Nephron (organoid): ENCODE measurements around the gene SRGAP3.

ENCODE experiments used
- H3K27ac Mint-ChIP-seq, 3 experiments: 2 replicates each; pipeline ENCODE4 v1.8.0; 2020; ENCODE audit warnings: mixed read lengths in 3 of 3, mild to moderate bottlenecking in 2 of 3, moderate library complexity in 1 of 3
- H3K27me3 Mint-ChIP-seq: 2 replicates; pipeline ENCODE4 v1.8.0; 2021; ENCODE audit warnings: low read depth, mild to moderate bottlenecking, moderate library complexity, mixed read lengths
- H3K36me3 Mint-ChIP-seq: 2 replicates; pipeline ENCODE4 v1.8.0; 2020; ENCODE audit warnings: low read depth, mixed read lengths
- H3K4me1 Mint-ChIP-seq: 2 replicates; pipeline ENCODE4 v1.8.0; 2020; ENCODE audit warnings: mixed read lengths
- H3K4me3 Mint-ChIP-seq, 3 experiments: 2 replicates each; pipeline ENCODE4 v1.8.0; 2020; ENCODE audit warnings: mild to moderate bottlenecking in 3 of 3, mixed read lengths in 3 of 3, moderate library complexity in 2 of 3
- H3K9me3 Mint-ChIP-seq: 2 replicates; pipeline ENCODE4 v1.8.0; 2020; ENCODE audit warnings: mixed read lengths
- CTCF ChIP-seq, 3 experiments: fragments of 200-600 bp; sonication (generic); IDR thresholded peaks; one replicate each; pipeline ENCODE4 v1.5.0; 2021; ENCODE audit warnings: antibody characterized with exemption in 3 of 3; ENCODE audit not compliant: unreplicated experiment in 3 of 3

SRGAP3 gene

GRCh38 chr3:9222956-9223639 lies 26.3 kb downstream of the SRGAP3 start:
- Mint-ChIP-seq H3K9me3 (no peaks in the 10 kb centered on the region), H3K36me3 (peaks cover 4% of the 10 kb centered on the region), H3K27me3 (no peaks in the 10 kb centered on the region), H3K27ac (peak overlapping the region in 2 of 3 experiments; percentile 20 to 26), H3K4me1 (peaks cover 52% of the 10 kb centered on the region), H3K4me3 (no peak overlapping the region)
- no peak for TF ChIP-seq CTCF (IDR thresholded peaks at IDR 0.05; ENCODE audit: unreplicated experiment in 3 of 3)

GRCh38 chr3:9222049-9222448 lies 27.4 kb downstream of the SRGAP3 start:
- peaks cover 4% of the 10 kb centered on the region for H3K36me3 Mint-ChIP-seq
- H3K4me3 Mint-ChIP-seq, result no peak overlapping the region
- H3K4me1 Mint-ChIP-seq, result peaks cover 49% of the 10 kb centered on the region
- no peaks in the 10 kb centered on the region for H3K9me3 Mint-ChIP-seq
- no peaks in the 10 kb centered on the region for H3K27me3 Mint-ChIP-seq
- no peak overlapping the region for H3K27ac Mint-ChIP-seq
- no peak for TF ChIP-seq CTCF (IDR thresholded peaks at IDR 0.05; ENCODE audit: unreplicated experiment in 3 of 3)

- Mint-ChIP-seq H3K27ac (no peak overlapping the region), H3K4me3 (no peak overlapping the region), H3K9me3 (no peaks in the 10 kb centered on the region), H3K27me3 (no peaks in the 10 kb centered on the region), H3K4me1 (peaks cover 55% of the 10 kb centered on the region), H3K36me3 (peaks cover 4% of the 10 kb centered on the region)
- TF ChIP-seq CTCF (IDR thresholded peaks at IDR 0.05; ENCODE audit: unreplicated experiment in 3 of 3), result no peak
Measured at GRCh38 chr3:9218514-9218846, 31.0 kb downstream of the SRGAP3 start.

GRCh38 chr3:9217784-9218513 lies 31.5 kb downstream of the SRGAP3 start:
- peaks cover 4% of the 10 kb centered on the region for H3K36me3 Mint-ChIP-seq
- TF ChIP-seq CTCF (IDR thresholded peaks at IDR 0.05; ENCODE audit: unreplicated experiment in 3 of 3), result no peak
- H3K4me3 Mint-ChIP-seq, result no peak overlapping the region
- no peaks in the 10 kb centered on the region for H3K27me3 Mint-ChIP-seq
- H3K4me1 Mint-ChIP-seq, result peaks cover 54% of the 10 kb centered on the region
- no peaks in the 10 kb centered on the region for H3K9me3 Mint-ChIP-seq
- H3K27ac Mint-ChIP-seq, result no peak overlapping the region

- peak overlapping the region in 2 of 3 experiments; percentile 38 to 90 for H3K27ac Mint-ChIP-seq
- H3K36me3 Mint-ChIP-seq, result peaks cover 4% of the 10 kb centered on the region
- no peak overlapping the region for H3K4me3 Mint-ChIP-seq
- H3K27me3 Mint-ChIP-seq, result no peaks in the 10 kb centered on the region
- H3K4me1 Mint-ChIP-seq, result peaks cover 48% of the 10 kb centered on the region
- TF ChIP-seq CTCF (IDR thresholded peaks at IDR 0.05; ENCODE audit: unreplicated experiment in 3 of 3), result no peak
- no peaks in the 10 kb centered on the region for H3K9me3 Mint-ChIP-seq
Measured at GRCh38 chr3:9216736-9217135, 32.7 kb downstream of the SRGAP3 start.

- Mint-ChIP-seq H3K4me1 (peaks cover 56% of the 10 kb centered on the region), H3K36me3 (no peaks in the 10 kb centered on the region), H3K27me3 (no peaks in the 10 kb centered on the region), H3K27ac (peak overlapping the region; percentile 83 to 90 (median 83)), H3K9me3 (no peaks in the 10 kb centered on the region), H3K4me3 (peak overlapping the region in 1 of 3 experiments; percentile 11)
- no peak for TF ChIP-seq CTCF (IDR thresholded peaks at IDR 0.05; ENCODE audit: unreplicated experiment in 3 of 3)
Measured at GRCh38 chr3:9214599-9214998, 34.8 kb downstream of the SRGAP3 start.
